ENCODE results near the gene ALKBH3.
A peak's percentile ranks its signal among the peaks of the same experiment; 100 is the strongest.

Gene ALKBH3

GRCh38 chr11:43937434-43938411 is 57.1 kb downstream of the ALKBH3 start:
- TF ChIP-seq, protein P1, sequence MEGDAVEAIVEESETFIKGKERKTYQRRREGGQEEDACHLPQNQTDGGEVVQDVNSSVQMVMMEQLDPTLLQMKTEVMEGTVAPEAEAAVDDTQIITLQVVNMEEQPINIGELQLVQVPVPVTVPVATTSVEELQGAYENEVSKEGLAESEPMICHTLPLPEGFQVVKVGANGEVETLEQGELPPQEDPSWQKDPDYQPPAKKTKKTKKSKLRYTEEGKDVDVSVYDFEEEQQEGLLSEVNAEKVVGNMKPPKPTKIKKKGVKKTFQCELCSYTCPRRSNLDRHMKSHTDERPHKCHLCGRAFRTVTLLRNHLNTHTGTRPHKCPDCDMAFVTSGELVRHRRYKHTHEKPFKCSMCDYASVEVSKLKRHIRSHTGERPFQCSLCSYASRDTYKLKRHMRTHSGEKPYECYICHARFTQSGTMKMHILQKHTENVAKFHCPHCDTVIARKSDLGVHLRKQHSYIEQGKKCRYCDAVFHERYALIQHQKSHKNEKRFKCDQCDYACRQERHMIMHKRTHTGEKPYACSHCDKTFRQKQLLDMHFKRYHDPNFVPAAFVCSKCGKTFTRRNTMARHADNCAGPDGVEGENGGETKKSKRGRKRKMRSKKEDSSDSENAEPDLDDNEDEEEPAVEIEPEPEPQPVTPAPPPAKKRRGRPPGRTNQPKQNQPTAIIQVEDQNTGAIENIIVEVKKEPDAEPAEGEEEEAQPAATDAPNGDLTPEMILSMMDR (IDR thresholded peaks at IDR 0.05; ENCODE audit: insufficient read depth, low read depth, low read length, missing control alignments): no peak
- H3K4me3 ChIP-seq (ENCODE audit: low read length): no peak overlapping the region
- peak; percentile 77 for DNase-seq (ENCODE audit: low read depth)

- TF ChIP-seq, protein P1 (IDR thresholded peaks at IDR 0.05; ENCODE audit: insufficient read depth, low read depth, low read length, missing control alignments): no peak
- H3K4me3 ChIP-seq (ENCODE audit: low read length): no peak overlapping the region
Measured at GRCh38 chr11:43941257-43941994, 60.8 kb downstream of the ALKBH3 start.

DNA sequence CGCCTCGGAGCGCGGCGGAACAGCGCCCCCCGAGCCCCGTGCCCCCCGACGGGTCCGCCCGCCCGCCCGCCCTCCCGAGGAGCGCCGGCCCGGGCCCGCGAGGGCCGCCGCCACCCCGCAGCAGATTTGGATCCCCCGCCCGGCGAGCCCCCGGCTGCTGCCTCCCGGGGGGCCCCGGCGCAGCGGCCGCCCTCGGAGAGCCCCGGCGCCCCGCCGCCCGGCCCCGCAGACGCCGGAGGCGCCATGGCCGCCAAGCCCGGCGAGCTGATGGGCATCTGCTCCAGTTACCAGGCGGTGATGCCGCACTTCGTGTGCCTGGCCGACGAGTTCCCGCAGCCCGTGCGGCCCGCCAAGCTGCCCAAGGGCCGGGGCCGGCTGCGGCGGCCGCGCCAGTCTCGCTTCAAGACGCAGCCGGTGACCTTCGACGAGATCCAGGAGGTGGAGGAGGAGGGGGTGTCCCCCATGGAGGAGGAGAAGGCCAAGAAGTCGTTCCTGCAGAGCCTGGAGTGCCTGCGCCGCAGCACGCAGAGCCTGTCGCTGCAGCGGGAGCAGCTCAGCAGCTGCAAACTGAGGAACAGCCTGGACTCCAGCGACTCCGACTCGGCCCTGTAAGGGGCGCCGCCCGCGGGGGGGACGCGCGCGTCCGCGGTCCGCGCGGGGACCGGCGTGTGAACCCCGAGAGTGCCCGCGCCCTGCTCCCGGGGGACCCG is 62.2 kb downstream of the ALKBH3 start:
- TF ChIP-seq, protein P1 (IDR thresholded peaks at IDR 0.05; ENCODE audit: insufficient read depth, low read depth, low read length, missing control alignments): no peak
- peak; percentile 41 for DNase-seq (ENCODE audit: low read depth)
- H3K4me3 ChIP-seq (ENCODE audit: low read length): peak overlapping the region; percentile 25

More at GRCh38 chr11:43941257-43941994, 60.8 kb downstream of the ALKBH3 start:
- no peak for DNase-seq (ENCODE audit: low read depth)

DNA sequence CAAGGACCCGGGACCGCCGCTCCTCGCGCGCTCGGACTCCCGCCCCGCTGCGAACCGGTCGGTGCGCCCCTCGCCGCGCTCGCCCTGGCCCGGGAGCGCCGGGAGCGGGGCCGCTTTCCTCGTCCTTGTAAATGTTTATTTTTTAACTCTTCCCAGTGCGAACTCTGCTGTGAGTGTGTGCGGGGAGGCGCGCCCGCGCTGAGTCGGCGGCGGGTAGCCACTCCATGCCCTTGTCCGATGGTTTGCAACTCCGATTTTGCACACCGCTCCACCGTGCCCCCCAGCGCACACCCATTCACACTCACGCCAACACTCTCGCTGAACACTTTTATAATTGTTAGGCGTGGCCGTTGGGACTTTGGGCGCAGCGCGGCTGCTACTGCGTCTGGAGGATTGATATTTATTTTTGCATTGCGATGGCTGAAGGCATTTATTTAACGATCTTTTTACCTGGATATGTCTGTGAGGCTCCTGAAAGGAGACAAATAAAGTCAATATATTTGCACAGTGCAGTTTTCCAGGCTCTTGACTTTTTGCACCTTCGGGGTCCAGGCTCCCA is 62.8 kb downstream of the ALKBH3 start:
- H3K4me3 ChIP-seq (ENCODE audit: low read length): peak overlapping the region; percentile 25
- peak; percentile 23 for DNase-seq (ENCODE audit: low read depth)
- TF ChIP-seq, protein P1 (IDR thresholded peaks at IDR 0.05; ENCODE audit: insufficient read depth, low read depth, low read length, missing control alignments): no peak

GRCh38 chr11:43943931-43944751 is 63.5 kb downstream of the ALKBH3 start:
- TF ChIP-seq, protein P1 (IDR thresholded peaks at IDR 0.05; ENCODE audit: insufficient read depth, low read depth, low read length, missing control alignments): no peak
- DNase-seq (ENCODE audit: low read depth): peak; percentile 27
- no peak overlapping the region for H3K4me3 ChIP-seq (ENCODE audit: low read length)

Measured in epithelial cell of esophagus (primary cell).